SH-SY5Y (cell line): Measurements from ENCODE around the gene CDC27.

Experiments used
- GATA2 ChIP-seq: IDR thresholded peaks from 2 replicates; pipeline ENCODE4 v1.6.1; 2011; ENCODE audit warnings: mild to moderate bottlenecking, low read depth, low read length
- GATA3 ChIP-seq: IDR thresholded peaks from 2 replicates; pipeline ENCODE4 v1.6.1; 2011; ENCODE audit warnings: low read depth, mild to moderate bottlenecking, low read length, moderate library complexity

GRCh38 chr17:47099451-47099986, 89.6 kb downstream of the CDC27 start:
- TF ChIP-seq GATA3 (no peak), GATA2 (no peak)
